Gastrocnemius medialis (tissue), 4 donors: ENCODE results near the gene TMEM176A. TPM values are rescaled to one million over a fixed set of nuclear protein-coding genes. Genes with fewer than 3 reads are reported as not detected.

ENCODE experiments used
- ATAC-seq, 2 donors: fragments of 150-250 bp; one replicate each; pipeline ENCODE4 v1.9.1; 2016
- DNase-seq, 2 donors: peaks; one replicate each; pipeline ENCODE4 v3.0.0-alpha.2; 2019
- H3K27ac ChIP-seq, 4 donors: fragments of 200-600 bp; sonication (generic); 1 replicate in 1 of 4; 2 replicates in 3 of 4; pipeline ENCODE4 v1.5.1; 2016 to 2018; ENCODE audit warnings: mild to moderate bottlenecking in 2 of 4, moderate library complexity in 1 of 4
- H3K27me3 ChIP-seq, 3 donors: fragments of 200-600 bp; sonication (generic) in 2 of 3; 1 replicate in 1 of 3; 2 replicates in 2 of 3; pipeline versions ENCODE4 v1.5.1 to v1.6.0; 2016 to 2019; ENCODE audit warnings: mild to moderate bottlenecking in 1 of 3, moderate library complexity in 1 of 3
- H3K36me3 ChIP-seq, 2 donors: fragments of 200-600 bp; sonication (generic) in 1 of 2; one replicate each; pipeline ENCODE4 v1.5.1; 2017 to 2018
- H3K4me1 ChIP-seq, 2 donors: fragments of 200-600 bp; sonication (generic) in 1 of 2; one replicate each; pipeline ENCODE4 v1.5.1; 2016 to 2017; ENCODE audit warnings: mild to moderate bottlenecking in 2 of 2
- H3K4me3 ChIP-seq, 4 donors: fragments of 200-600 bp; sonication (generic) in 3 of 4; 1 replicate in 1 of 4; 2 replicates in 3 of 4; pipeline ENCODE4 v1.5.1; 2016 to 2019; ENCODE audit warnings: mild to moderate bottlenecking in 2 of 4
- H3K9me3 ChIP-seq, 3 donors: fragments of 200-600 bp; sonication (generic) in 2 of 3; 1 replicate in 1 of 3; 2 replicates in 2 of 3; pipeline ENCODE4 v1.5.1; 2016 to 2019
- CTCF ChIP-seq, 5 experiments: fragments of 450-650 bp in 3 of 5; fragments of 200-600 bp in 2 of 5; sonication (generic) in 2 of 5; IDR thresholded peaks in 4 of 5; conservative IDR thresholded peaks in 1 of 5; 1 replicate in 4 of 5; 2 replicates in 1 of 5; pipeline ENCODE4 v1.5.1; 2016 to 2019; ENCODE audit warnings: antibody characterized with exemption in 5 of 5, mild to moderate bottlenecking in 3 of 5, moderate library complexity in 3 of 5
- POLR2A ChIP-seq, 2 donors: fragments of 450-650 bp; IDR thresholded peaks; one replicate each; pipeline ENCODE4 v1.6.1; 2017; ENCODE audit warnings: antibody characterized with exemption in 2 of 2, mild to moderate bottlenecking in 2 of 2, moderate library complexity in 2 of 2
- in situ Hi-C, 4 donors: fragments of 200-750 bp; cut with MboI; loops; one replicate each; pipeline versions ENCODE4 v1.15.0 to v1.8.0; 2017; ENCODE audit warnings: low sequenced_read_pairs in 4 of 4
- intact Hi-C: fragments of 100-400 bp; cut with DNase I; formaldehyde crosslinking; loops from one replicate; pipeline ENCODE4 v1.15.1; 2023; ENCODE audit warnings: low total_unique reads
- total RNA-seq, 4 donors: library from RNA; depleted of rRNA; stranded (reverse); fragments of >200 nt; gene quantifications; one replicate each; pipeline versions ENCODE4 v1.1.0 to v1.2.3, GENCODE V29; 2016

Gene TMEM176A
- total RNA-seq, 4 donors from 2014 or later, result 5.2 to 12.9 (median 8.9) TPM

- TF ChIP-seq CTCF (IDR thresholded peaks at IDR 0.05 in 4 of 5, conservative IDR thresholded peaks at IDR 0.05 in 1 of 5), result no peak
- TF ChIP-seq POLR2A (IDR thresholded peaks at IDR 0.05), result no peak
- no peaks in the 10 kb centered on the region for H3K4me1 ChIP-seq
- intact Hi-C loops (no loop called here), in situ Hi-C loops (no loop called here)
- no peak overlapping the region for H3K4me3 ChIP-seq
- H3K27ac ChIP-seq, result no peak overlapping the region
- ATAC-seq (no peak), DNase-seq (no peak)
- peaks cover 0 to 10% (median 0%) of the 10 kb centered on the region in 3 donors for H3K27me3 ChIP-seq
- H3K9me3 ChIP-seq, result no peaks in the 10 kb centered on the region
- H3K36me3 ChIP-seq, result no peaks in the 10 kb centered on the region
Measured at GRCh38 chr7:150854066-150855000, 53.8 kb downstream of the TMEM176A start.

Other genes with a start within 250 kb of the TMEM176A start
- gene GIMAP4, start 233.4 kb upstream of the TMEM176A start, total RNA-seq, result 10 to 100 TPM; 11.9 to 16.9 (median 15.0) TPM
- gene GIMAP6, start 168.4 kb upstream of the TMEM176A start, total RNA-seq, result 10 to 100 TPM in 3 of 4 donors, 1 to 10 TPM in 1; 8.5 to 27.8 (median 12.4) TPM
- 1 to 10 TPM; 2.2 to 6.7 (median 3.2) TPM for gene GIMAP2, start 115.1 kb upstream of the TMEM176A start, total RNA-seq
- 1 to 10 TPM; 4.1 to 7.8 (median 4.9) TPM for gene GIMAP1, start 84.2 kb upstream of the TMEM176A start, total RNA-seq
- gene GIMAP5, start 63.4 kb upstream of the TMEM176A start, total RNA-seq, result 10 to 100 TPM; 13.5 to 29.4 (median 15.6) TPM
- gene TMEM176B, start 405 bp upstream of the TMEM176A start, total RNA-seq, result 1 to 10 TPM; 5.8 to 9.6 (median 7.6) TPM
- gene AOC1, start 51.7 kb downstream of the TMEM176A start, total RNA-seq, result 1 to 10 TPM in 1 of 4 donors, not detected in 3; 1.6 TPM
- under 1 TPM in 3 of 4 donors, not detected in 1; 0.19 to 1.00 (median 0.46) TPM for gene KCNH2, start 177.6 kb downstream of the TMEM176A start, total RNA-seq
- 10 to 100 TPM in 1 of 4 donors, 1 to 10 TPM in 3; 1.4 to 10.8 (median 4.2) TPM for gene NOS3, start 190.2 kb downstream of the TMEM176A start, total RNA-seq
- under 1 TPM in 1 of 4 donors, not detected in 3; 0.31 TPM for gene ATG9B, start 223.7 kb downstream of the TMEM176A start, total RNA-seq
- 10 to 100 TPM; 10.4 to 25.7 (median 16.2) TPM for gene ABCB8, start 227.7 kb downstream of the TMEM176A start, total RNA-seq
- 10 to 100 TPM in 1 of 4 donors, 1 to 10 TPM in 2, under 1 TPM in 1; 0.72 to 11.0 (median 2.5) TPM for gene ASIC3, start 247.8 kb downstream of the TMEM176A start, total RNA-seq